Measurements from ENCODE around the gene RIN3.

- TF ChIP-seq CTCF (IDR thresholded peaks at IDR 0.05; ENCODE audit: low read length) (no peak), EZH2 (optimal IDR thresholded peaks at IDR 0.05; ENCODE audit: low read depth, low read length) (no peak)
Measured at GRCh38 chr14:92601131-92601710, 87.6 kb downstream of the RIN3 start.
